HG02852 (cell line): ENCODE measurements around the gene DACT3.

Experiments used
- ATAC-seq: cut with Tn5 transposase; IDR thresholded peaks from one replicate; pipeline ENCODE4 v1.9.1; 2021; ENCODE audit warnings: mild to moderate bottlenecking, moderate library complexity; ENCODE audit not compliant: unreplicated experiment

Gene DACT3

DNA sequence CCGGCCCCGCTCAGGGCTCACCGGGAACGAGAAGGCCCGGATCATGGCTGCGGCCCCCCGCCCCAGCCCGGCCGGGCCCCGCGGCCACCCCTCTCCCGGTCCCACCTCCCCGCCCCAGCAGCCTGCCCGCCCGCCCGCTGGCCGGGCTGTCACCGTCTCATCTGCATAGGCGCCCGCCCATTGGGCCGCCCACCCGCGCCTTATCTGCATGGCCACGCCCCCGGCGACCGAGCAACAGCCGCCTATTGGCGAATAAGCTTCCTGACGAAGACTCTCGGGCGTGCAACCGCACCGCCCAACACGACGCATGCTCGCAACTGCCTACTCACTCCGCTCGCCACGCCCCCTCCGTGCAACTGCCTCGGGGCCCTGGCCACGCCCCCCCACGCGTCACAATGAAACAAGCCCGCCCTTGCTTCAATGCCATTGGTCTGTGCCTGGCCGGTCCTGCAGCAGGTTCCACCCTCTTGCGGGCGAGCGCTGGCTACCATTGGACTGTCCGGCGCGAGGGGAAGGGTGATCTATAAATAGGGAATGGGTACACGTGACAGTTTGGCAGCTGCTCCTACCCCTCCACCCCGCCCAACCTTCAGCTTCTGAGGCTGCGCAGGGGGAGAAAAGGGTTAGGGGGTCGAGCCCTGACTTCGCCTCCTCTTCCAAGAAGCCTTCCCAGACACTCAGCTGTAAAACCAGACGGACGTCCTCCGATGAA, at the start of gene DACT3:
Gene DACT3 (minus strand): TSS at position 163 of the 712 bp plus-strand sequence. CDS start 118 bp downstream, at position 45.
- ATAC-seq = peak; percentile 89

DNA sequence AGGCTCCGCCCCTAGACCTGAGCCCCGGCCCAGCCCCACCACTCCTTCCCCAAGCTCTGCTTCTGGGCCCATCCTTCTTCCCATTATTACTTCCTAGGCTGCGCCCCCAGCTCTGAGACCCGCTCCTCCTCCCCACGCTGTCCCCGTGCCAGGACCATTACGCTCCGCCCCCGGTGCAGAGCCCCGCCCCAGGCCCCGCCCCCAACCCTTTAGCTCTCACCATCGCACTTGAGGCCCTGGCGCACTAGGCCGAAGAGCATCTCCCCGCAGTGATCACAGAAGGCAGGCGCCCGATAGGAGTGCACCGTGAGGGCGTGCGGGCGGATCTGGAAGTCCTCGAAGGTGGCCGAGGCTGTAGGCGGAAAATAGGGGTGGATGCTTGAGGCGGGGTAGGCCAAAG, 49.7 kb upstream of the DACT3 start:
- no peak for ATAC-seq

DNA sequence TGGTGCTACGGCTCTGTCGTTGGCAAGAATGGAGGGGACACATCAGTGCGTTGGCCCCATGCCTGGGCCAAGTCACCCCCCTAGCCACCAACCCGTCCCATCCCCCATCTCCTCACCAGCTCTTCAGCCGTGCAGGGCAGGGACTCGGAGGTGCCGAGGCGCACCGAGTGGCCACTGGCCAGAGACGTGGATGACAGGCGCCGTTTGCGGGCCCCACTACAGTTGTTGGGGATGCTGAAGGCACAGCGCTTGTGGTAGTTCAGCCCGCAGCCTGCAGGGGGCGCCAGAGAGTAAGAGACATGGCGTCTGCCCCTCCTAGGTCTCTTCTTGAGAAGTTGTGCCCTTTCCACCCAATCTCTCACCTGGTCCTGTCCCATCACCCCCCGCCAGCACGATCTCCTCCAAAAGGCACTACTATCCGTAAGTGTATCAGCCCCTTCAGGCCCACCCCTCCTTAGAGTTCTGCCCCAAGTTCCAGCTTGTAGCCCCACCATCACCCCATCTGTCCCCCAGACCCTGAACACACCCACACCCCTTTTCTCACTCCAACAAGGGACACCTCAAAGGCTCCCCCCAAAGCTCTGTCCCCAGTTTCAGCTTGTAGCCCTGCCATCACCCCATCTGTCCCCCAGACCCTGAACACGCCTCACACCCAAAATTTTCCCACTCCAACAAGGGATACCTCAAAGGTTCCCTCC, 43.5 kb upstream of the DACT3 start:
- no peak for ATAC-seq

DNA sequence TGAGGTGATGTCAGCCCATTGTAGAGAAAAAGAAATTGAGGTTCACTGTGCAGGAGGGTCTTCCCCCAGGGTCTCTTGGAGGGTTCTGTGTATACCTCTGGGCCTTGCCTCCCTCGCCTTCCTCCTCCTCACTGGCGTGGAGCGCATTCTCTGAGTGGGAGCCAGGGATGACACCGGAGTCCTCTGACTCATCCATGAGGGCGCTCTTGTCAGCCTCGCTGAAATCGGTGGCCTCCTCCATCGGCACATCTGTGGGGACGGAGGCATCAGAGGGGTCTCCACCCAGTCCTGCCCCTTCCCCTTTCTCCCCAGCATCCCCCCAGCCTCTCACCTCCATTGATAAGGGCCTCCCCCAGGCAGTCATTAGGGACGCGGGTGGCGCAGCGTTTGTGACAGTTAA, 39.7 kb upstream of the DACT3 start:
- ATAC-seq = no peak

DNA sequence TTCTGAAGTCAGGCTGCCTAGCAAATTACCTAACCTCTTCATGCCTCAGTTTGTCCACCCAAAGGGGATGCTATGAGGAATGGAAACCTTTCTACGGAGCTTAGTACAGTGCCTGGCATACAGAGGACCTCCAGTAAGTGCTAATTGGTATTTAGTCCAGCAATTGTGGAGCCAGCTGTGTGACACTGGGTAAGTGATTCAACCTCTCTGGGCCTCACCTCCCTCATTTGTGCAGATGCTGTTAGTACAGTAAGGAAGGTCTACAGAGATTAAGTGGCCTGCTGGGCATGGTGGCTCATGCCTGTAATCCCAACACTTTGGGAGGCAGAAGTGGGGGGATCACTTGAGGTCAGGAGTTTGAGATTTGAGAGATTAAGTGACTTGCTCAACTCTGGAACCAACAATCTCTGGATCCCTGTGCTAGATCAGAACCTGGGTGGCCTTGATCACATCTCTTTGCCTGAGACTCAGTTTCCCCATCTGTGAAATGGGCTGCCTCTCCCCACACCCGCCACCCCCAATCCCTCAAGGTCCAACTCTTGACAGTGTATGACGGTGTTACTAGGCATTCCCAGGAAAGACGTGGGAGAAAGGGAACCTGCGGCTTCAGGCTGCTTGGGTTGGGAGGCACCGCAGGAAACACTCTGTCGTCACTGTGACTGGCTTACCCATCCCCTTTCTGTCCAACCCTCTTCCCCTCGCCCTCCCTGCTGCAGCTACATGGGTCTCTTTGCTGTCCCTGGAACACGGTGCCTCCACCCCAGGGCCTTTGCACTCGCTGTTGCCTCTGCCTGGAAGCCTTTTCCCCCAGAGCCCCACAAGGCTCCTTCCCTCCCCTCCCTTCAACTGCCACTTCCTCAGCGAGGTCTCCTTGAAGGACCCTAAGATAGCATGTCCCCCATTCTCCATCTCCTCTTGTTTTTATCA, 37.7 kb upstream of the DACT3 start:
- ATAC-seq = no peak

GRCh38 chr19:46697204-46697960, 36.4 kb upstream of the DACT3 start:
- ATAC-seq = no peak

GRCh38 chr19:46696866-46697203, 35.9 kb upstream of the DACT3 start:
- no peak for ATAC-seq

- no peak for ATAC-seq
These were observed 35.1 kb upstream of the DACT3 start for GRCh38 chr19:46696052-46696451.

- no peak for ATAC-seq
These were observed 32.8 kb upstream of the DACT3 start for GRCh38 chr19:46693760-46694159.

- ATAC-seq = no peak
These were observed 32.1 kb upstream of the DACT3 start for GRCh38 chr19:46692918-46693722.

- ATAC-seq = no peak
These were observed 31.0 kb upstream of the DACT3 start for GRCh38 chr19:46691948-46692347.

- ATAC-seq = no peak
These were observed 30.1 kb upstream of the DACT3 start for GRCh38 chr19:46691104-46691503.

- no peak for ATAC-seq
These were observed 28.4 kb upstream of the DACT3 start for GRCh38 chr19:46689358-46689757.

DNA sequence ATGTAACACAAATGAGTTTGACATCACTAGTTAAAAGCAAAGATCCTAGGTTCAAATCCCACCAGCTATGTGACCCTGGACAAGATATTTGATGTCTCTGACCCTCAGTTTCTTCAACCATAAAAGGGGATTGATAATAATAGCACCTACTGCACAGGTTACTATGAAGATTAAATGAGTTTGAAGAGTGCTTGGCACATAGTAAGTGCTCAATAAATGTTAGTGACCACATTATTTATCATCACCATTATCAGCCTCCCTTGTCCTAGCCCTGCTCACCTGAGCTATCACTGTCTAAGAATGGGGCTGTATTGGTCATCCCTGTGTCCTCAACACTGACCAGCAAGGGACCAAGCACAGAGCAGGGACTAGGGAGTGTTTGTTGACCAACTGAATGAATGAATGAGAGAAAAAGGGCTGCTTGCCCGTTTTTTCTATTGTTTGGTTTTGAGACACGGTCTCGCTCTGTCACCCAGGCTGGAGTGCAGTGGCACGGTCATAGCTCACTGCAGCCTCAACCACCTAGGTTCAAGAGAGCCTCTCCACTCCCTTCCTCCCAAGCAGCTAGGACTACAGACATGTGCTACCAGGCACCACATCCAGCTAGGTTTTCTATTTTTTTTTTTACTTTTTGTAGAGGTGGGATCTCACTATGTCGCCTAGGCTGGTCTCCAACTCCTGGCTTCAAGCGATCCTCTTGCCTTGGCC, 26.6 kb upstream of the DACT3 start:
- no peak for ATAC-seq

GRCh38 chr19:46685189-46685588, 24.2 kb upstream of the DACT3 start:
- no peak for ATAC-seq

GRCh38 chr19:46678110-46678732, 17.2 kb upstream of the DACT3 start:
- ATAC-seq = no peak

GRCh38 chr19:46674416-46675178, 13.6 kb upstream of the DACT3 start:
- no peak for ATAC-seq

- no peak for ATAC-seq
These were observed 9.8 kb upstream of the DACT3 start for GRCh38 chr19:46670813-46671212.
